GM19099 (cell line): ENCODE results near the gene TBC1D5.

ENCODE experiments used
- POLR2A ChIP-seq: IDR thresholded peaks from 3 replicates; pipeline ENCODE4 v1.6.1; 2011; ENCODE audit warnings: low read depth; ENCODE audit not compliant: insufficient read length; ENCODE audit errors: extremely low read depth

Gene TBC1D5

GRCh38 chr3:17301271-17301670, 441.2 kb downstream of the TBC1D5 start:
- TF ChIP-seq POLR2A: no peak

GRCh38 chr3:17300441-17300840, 442.0 kb downstream of the TBC1D5 start:
- TF ChIP-seq POLR2A: no peak

GRCh38 chr3:17298038-17298437, 444.4 kb downstream of the TBC1D5 start:
- TF ChIP-seq POLR2A: no peak

GRCh38 chr3:17292556-17292955, 449.9 kb downstream of the TBC1D5 start:
- no peak for TF ChIP-seq POLR2A

GRCh38 chr3:17290894-17291293, 451.5 kb downstream of the TBC1D5 start:
- TF ChIP-seq POLR2A: no peak

- no peak for TF ChIP-seq POLR2A
These were observed 453.5 kb downstream of the TBC1D5 start for GRCh38 chr3:17288839-17289399.

- no peak for TF ChIP-seq POLR2A
These were observed 455.3 kb downstream of the TBC1D5 start for GRCh38 chr3:17287006-17287689.

GRCh38 chr3:17278006-17278405, 464.4 kb downstream of the TBC1D5 start:
- no peak for TF ChIP-seq POLR2A

- TF ChIP-seq POLR2A: no peak
These were observed 475.6 kb downstream of the TBC1D5 start for GRCh38 chr3:17266846-17267245.

- no peak for TF ChIP-seq POLR2A
These were observed 480.6 kb downstream of the TBC1D5 start for GRCh38 chr3:17261627-17262369.

- no peak for TF ChIP-seq POLR2A
These were observed 482.2 kb downstream of the TBC1D5 start for GRCh38 chr3:17260257-17260656.

GRCh38 chr3:17259685-17260084, 482.7 kb downstream of the TBC1D5 start:
- no peak for TF ChIP-seq POLR2A

- no peak for TF ChIP-seq POLR2A
These were observed 483.5 kb downstream of the TBC1D5 start for GRCh38 chr3:17258823-17259436.

GRCh38 chr3:17257269-17257668, 485.2 kb downstream of the TBC1D5 start:
- no peak for TF ChIP-seq POLR2A

- no peak for TF ChIP-seq POLR2A
These were observed 498.8 kb downstream of the TBC1D5 start for GRCh38 chr3:17243621-17244020.

GRCh38 chr3:17239417-17239816, 503.0 kb downstream of the TBC1D5 start:
- TF ChIP-seq POLR2A: no peak
